ENCODE measurements around the gene OR2V2.

DNA sequence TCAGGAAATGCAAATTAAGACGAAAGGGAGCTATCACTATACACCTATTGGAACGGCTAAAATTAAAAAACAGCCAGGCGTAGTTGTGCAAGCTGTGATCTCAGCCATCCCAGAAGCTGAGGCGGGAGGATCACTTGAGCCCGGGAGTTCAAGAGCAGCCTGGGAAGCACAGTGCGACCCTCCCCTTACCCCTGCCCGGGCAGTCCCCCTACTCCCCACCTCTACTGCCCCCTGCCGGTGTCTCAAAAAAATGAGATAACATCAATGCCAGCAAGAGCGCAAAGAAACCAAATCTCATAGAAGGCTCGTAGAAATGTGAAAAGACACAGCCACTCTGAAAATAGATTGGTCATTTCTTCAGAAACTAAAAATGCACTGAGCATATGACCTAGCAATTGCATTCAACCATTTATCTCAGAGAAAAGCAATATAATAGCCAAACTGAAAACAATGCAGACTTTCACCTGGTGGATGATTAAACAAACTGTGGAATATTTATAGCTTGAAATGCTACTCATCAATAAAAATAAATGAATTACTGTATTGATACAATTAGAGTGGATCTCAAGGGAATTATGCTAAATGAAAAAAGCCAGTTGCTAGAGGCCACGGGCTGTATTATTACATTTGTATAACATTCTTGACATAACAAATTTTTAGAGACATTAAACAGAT, 20.6 kb downstream of the OR2V2 start:
- TF ChIP-seq, protein P1, sequence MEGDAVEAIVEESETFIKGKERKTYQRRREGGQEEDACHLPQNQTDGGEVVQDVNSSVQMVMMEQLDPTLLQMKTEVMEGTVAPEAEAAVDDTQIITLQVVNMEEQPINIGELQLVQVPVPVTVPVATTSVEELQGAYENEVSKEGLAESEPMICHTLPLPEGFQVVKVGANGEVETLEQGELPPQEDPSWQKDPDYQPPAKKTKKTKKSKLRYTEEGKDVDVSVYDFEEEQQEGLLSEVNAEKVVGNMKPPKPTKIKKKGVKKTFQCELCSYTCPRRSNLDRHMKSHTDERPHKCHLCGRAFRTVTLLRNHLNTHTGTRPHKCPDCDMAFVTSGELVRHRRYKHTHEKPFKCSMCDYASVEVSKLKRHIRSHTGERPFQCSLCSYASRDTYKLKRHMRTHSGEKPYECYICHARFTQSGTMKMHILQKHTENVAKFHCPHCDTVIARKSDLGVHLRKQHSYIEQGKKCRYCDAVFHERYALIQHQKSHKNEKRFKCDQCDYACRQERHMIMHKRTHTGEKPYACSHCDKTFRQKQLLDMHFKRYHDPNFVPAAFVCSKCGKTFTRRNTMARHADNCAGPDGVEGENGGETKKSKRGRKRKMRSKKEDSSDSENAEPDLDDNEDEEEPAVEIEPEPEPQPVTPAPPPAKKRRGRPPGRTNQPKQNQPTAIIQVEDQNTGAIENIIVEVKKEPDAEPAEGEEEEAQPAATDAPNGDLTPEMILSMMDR (IDR thresholded peaks at IDR 0.05) = no peak
- no peak for TF ChIP-seq POLR2AphosphoS5 (IDR thresholded peaks at IDR 0.05)
- TF ChIP-seq POLR2A (IDR thresholded peaks at IDR 0.05) = no peak
